MCF 10A (cell line): ENCODE data around the gene STK32B. TPM values are rescaled to one million over a fixed set of nuclear protein-coding genes. Genes with fewer than 3 reads are reported as not detected.
A peak's percentile ranks its signal among the peaks of the same experiment; 100 is the strongest.

Source experiments
- BruUV-seq: library from RNA; stranded (reverse); fragments of 400-500 nt; replicated peaks from 2 replicates; lab custom pipeline; 2021; lab: Mats Ljungman, UMichigan
- CTCF ChIA-PET: fragments of 300-600 bp; sonication (Branson Sonifier 250); formaldehyde crosslinking; extraction: SDS; loops from one replicate; lab custom pipeline; 2021; ENCODE audit warnings: antibody characterized with exemption, inconsistent platforms; lab: Yijun Ruan, JAX
- POLR2A ChIA-PET: fragments of 300-600, 350-650 bp; sonication (Branson Sonifier 250); formaldehyde crosslinking; extraction: SDS; loops from one replicate; lab custom pipeline; 2020; ENCODE audit warnings: antibody characterized with exemption, inconsistent platforms; lab: Yijun Ruan, JAX
- DNase-seq: peaks from one replicate; pipeline ENCODE4 v3.0.0-alpha.2; 2018; ENCODE audit not compliant: unreplicated experiment
- H3K27ac Mint-ChIP-seq: one replicate; pipeline ENCODE4 v1.8.0; 2022; ENCODE audit warnings: mild to moderate bottlenecking, low read depth, mixed read lengths; ENCODE audit not compliant: unreplicated experiment
- H3K27me3 Mint-ChIP-seq: one replicate; pipeline ENCODE4 v1.8.0; 2022; ENCODE audit warnings: mixed read lengths; ENCODE audit not compliant: insufficient read depth, unreplicated experiment
- H3K36me3 Mint-ChIP-seq: one replicate; pipeline ENCODE4 v1.8.0; 2022; ENCODE audit warnings: mild to moderate bottlenecking, moderate library complexity, mixed read lengths; ENCODE audit not compliant: insufficient read depth, unreplicated experiment
- H3K4me1 Mint-ChIP-seq: one replicate; pipeline ENCODE4 v1.8.0; 2022; ENCODE audit warnings: mixed read lengths; ENCODE audit not compliant: insufficient read depth, unreplicated experiment
- H3K4me3 Mint-ChIP-seq: one replicate; pipeline ENCODE4 v1.8.0; 2022; ENCODE audit warnings: mild to moderate bottlenecking, moderate library complexity, mixed read lengths; ENCODE audit not compliant: unreplicated experiment
- H3K9me3 Mint-ChIP-seq: one replicate; pipeline ENCODE4 v1.8.0; 2022; ENCODE audit warnings: mixed read lengths; ENCODE audit not compliant: unreplicated experiment
- CTCF ChIP-seq: fragments of 200-600 bp; IDR thresholded peaks from one replicate; pipeline ENCODE4 v1.8.0; 2022; ENCODE audit warnings: antibody characterized with exemption, mild to moderate bottlenecking; ENCODE audit not compliant: unreplicated experiment
- intact Hi-C: fragments of 100-400 bp; cut with micrococcal nuclease; formaldehyde crosslinking; loops from 2 replicates; pipeline ENCODE4 v1.14.1; 2022
- total RNA-seq: library from RNA; stranded (reverse); gene quantifications from 2 replicates; pipeline ENCODE4 v1.2.3, GENCODE V29; 2022

Gene STK32B
- total RNA-seq, 1 experiment from 2014 or later, result not detected

- Mint-ChIP-seq H3K36me3 (no peaks in the 10 kb centered on the region), H3K4me3 (no peak overlapping the region), H3K27ac (no peak overlapping the region), H3K27me3 (no peaks in the 10 kb centered on the region), H3K4me1 (no peaks in the 10 kb centered on the region), H3K9me3 (peaks cover 5% of the 10 kb centered on the region)
- no peak for DNase-seq
- BruUV-seq, result no TSS peak
- intact Hi-C loops, result no loop called here
- ChIA-PET POLR2A (no interaction called here), CTCF (interaction anchor here (0.5 kb wide), 1 partner anchor 988 kb away, joined by 4 read pairs; no protein-coding TSS in a partner anchor)
- no peak for TF ChIP-seq CTCF
These were observed 304.6 kb downstream of the STK32B start for GRCh38 chr4:5355846-5356245.

- intact Hi-C loops, result no loop called here
- DNase-seq, result no peak
- no peak overlapping the region for H3K4me3 Mint-ChIP-seq
- no peak overlapping the region for H3K27ac Mint-ChIP-seq
- no peaks in the 10 kb centered on the region for H3K36me3 Mint-ChIP-seq
- no peaks in the 10 kb centered on the region for H3K27me3 Mint-ChIP-seq
- H3K9me3 Mint-ChIP-seq, result peaks cover 5% of the 10 kb centered on the region
- ChIA-PET CTCF (interaction anchor here (0.6 kb wide), 1 partner anchor 9 kb away, joined by 3 read pairs; no protein-coding TSS in a partner anchor), POLR2A (no interaction called here)
- BruUV-seq, result no TSS peak
- no peak for TF ChIP-seq CTCF
- H3K4me1 Mint-ChIP-seq, result no peaks in the 10 kb centered on the region
These were observed 306.6 kb downstream of the STK32B start for GRCh38 chr4:5357870-5358269.

- no peaks in the 10 kb centered on the region for H3K27me3 Mint-ChIP-seq
- CTCF ChIA-PET, result no interaction called here
- H3K36me3 Mint-ChIP-seq, result no peaks in the 10 kb centered on the region
- H3K9me3 Mint-ChIP-seq, result no peaks in the 10 kb centered on the region
- BruUV-seq, result no TSS peak
- H3K4me1 Mint-ChIP-seq, result peaks cover 14% of the 10 kb centered on the region
- intact Hi-C loops, result no loop called here
- no peak overlapping the region for H3K4me3 Mint-ChIP-seq
- TF ChIP-seq CTCF, result no peak
- no peak overlapping the region for H3K27ac Mint-ChIP-seq
- DNase-seq, result peak; percentile 45
- POLR2A ChIA-PET, result no interaction called here
These were observed 310.7 kb downstream of the STK32B start for GRCh38 chr4:5361968-5362367.

- no peak for TF ChIP-seq CTCF
- H3K4me3 Mint-ChIP-seq, result no peak overlapping the region
- H3K4me1 Mint-ChIP-seq, result peaks cover 14% of the 10 kb centered on the region
- CTCF ChIA-PET, result no interaction called here
- BruUV-seq, result no TSS peak
- intact Hi-C loops, result no loop called here
- no peak for DNase-seq
- no peaks in the 10 kb centered on the region for H3K9me3 Mint-ChIP-seq
- H3K27me3 Mint-ChIP-seq, result no peaks in the 10 kb centered on the region
- H3K27ac Mint-ChIP-seq, result no peak overlapping the region
- no peaks in the 10 kb centered on the region for H3K36me3 Mint-ChIP-seq
- POLR2A ChIA-PET, result no interaction called here
These were observed 313.1 kb downstream of the STK32B start for GRCh38 chr4:5364406-5364805.
